ENCODE results near the gene KIAA1755.

KIAA1755 gene

DNA sequence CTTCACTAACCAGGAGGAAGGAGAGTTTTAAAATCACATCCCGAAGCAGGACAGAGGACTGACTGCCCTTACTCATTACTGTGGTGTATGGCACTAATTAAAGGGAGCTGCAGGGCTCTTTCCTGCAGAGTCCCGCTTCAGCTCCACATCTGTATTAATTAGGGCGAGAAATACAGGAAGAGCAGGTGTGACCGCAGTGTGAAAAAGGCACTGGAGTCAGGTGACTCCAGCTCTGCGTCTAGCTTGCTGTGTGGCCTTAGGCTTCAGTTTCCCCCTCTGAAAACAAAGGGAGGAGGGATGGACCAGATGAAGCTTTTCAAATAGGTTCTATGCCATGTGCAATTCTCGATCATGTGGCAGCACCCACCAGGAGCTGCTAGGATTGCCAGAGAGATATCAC, 34.0 kb downstream of the KIAA1755 start:
- peaks cover 2% of the 10 kb centered on the region for H3K4me1 Mint-ChIP-seq (ENCODE audit: low read depth)
- peaks cover 7% of the 10 kb centered on the region for H3K27me3 Mint-ChIP-seq (ENCODE audit: low read depth)
- no peaks in the 10 kb centered on the region for H3K36me3 Mint-ChIP-seq (ENCODE audit: low read depth)
- no peak overlapping the region for H3K27ac Mint-ChIP-seq
- H3K4me3 Mint-ChIP-seq = no peak overlapping the region
- H3K9me3 Mint-ChIP-seq = no peaks in the 10 kb centered on the region

DNA sequence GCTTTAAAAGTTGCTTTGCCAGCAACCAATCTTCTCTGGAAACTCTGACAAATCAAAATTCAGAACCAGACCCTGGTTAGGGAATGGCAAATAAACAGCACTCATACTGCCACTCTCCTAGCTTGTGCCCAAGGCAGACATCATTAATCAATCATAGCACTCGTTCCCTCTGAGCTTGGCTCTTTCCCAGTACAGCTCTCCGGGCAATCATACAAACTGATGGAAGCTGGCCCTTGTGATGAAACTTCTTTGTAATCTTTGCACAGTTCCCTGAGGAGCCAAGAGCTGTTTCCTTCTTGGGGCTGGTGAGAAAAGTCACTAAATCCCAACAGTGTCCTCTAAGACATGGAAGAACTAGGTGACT, 34.7 kb downstream of the KIAA1755 start:
- peaks cover 3% of the 10 kb centered on the region for H3K27me3 Mint-ChIP-seq (ENCODE audit: low read depth)
- H3K27ac Mint-ChIP-seq = no peak overlapping the region
- no peaks in the 10 kb centered on the region for H3K36me3 Mint-ChIP-seq (ENCODE audit: low read depth)
- no peak overlapping the region for H3K4me3 Mint-ChIP-seq
- no peaks in the 10 kb centered on the region for H3K4me1 Mint-ChIP-seq (ENCODE audit: low read depth)
- no peaks in the 10 kb centered on the region for H3K9me3 Mint-ChIP-seq

DNA sequence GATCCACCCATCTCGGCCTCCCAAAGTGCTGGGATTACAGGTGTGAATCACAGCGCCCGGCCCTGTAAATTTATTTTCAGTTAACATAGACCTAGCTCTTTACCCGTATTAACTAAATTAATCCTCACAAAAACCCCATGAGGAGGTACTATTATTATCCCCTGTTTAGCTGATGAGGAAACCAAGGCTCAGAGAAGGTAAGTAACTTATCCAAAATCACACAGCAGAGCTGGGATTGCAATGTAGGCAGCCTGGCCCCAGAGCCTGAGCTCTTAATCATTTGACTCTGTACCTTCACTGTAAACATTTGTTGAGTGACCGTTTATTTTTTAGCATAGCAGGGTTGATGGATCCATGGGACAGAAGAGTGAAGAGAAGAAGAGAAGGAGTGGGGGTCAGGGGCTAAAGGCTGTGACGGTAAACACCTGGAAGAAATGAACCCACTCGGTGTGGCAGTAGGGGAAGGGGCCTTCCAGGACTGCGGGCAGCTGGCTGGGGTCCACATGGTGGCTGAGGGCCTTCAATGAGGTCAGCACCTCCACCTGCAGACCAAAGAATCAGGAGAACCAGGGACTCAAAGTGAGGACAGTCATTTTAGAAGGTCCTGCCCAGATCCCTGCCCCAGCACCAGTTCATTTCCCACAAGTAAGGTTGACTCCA, 35.2 kb downstream of the KIAA1755 start:
- H3K4me1 Mint-ChIP-seq (ENCODE audit: low read depth) = no peaks in the 10 kb centered on the region
- H3K4me3 Mint-ChIP-seq = no peak overlapping the region
- H3K27me3 Mint-ChIP-seq (ENCODE audit: low read depth) = peaks cover 3% of the 10 kb centered on the region
- no peak overlapping the region for H3K27ac Mint-ChIP-seq
- H3K9me3 Mint-ChIP-seq = no peaks in the 10 kb centered on the region
- no peaks in the 10 kb centered on the region for H3K36me3 Mint-ChIP-seq (ENCODE audit: low read depth)

DNA sequence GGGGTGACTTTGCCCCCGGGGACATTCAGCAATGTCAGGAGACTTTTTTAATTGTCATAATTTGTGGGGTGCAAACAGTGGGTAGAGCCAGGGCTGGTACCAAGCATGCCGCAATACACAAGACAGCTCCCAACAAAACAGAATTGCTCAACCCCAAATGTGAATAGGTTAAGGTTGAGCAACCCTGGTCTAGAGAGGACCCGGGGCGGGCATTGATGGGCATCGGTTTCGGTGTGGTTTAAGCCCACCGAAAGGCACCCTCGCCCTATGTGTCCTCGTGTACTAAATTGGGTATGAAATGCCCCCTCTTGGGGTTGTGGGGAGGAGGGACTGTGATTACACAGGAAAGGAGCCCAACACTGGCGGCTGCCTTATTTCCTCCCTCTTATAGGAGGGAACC, 36.0 kb downstream of the KIAA1755 start:
- H3K4me3 Mint-ChIP-seq = no peak overlapping the region
- H3K36me3 Mint-ChIP-seq (ENCODE audit: low read depth) = no peaks in the 10 kb centered on the region
- no peak overlapping the region for H3K27ac Mint-ChIP-seq
- no peaks in the 10 kb centered on the region for H3K4me1 Mint-ChIP-seq (ENCODE audit: low read depth)
- H3K27me3 Mint-ChIP-seq (ENCODE audit: low read depth) = peaks cover 3% of the 10 kb centered on the region
- no peaks in the 10 kb centered on the region for H3K9me3 Mint-ChIP-seq

DNA sequence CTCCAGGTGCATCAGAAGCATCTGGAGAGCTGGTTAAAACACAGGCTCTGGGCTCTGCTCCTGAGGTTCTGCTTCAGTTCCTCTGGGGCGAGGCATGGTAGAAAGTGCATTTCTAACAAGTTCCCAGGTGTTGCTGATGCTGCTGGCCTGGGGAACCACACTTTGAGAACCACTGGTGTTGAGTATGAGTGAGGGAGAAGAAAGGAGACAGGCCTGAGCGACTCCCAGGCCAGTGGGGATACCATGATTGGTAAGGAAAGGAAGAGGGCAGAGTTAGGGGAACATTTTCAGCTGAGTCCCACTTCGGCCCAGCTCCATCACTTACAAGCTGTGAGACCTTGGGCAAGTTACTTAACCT, 36.8 kb downstream of the KIAA1755 start:
- Mint-ChIP-seq H3K36me3 (ENCODE audit: low read depth) (no peaks in the 10 kb centered on the region), H3K9me3 (no peaks in the 10 kb centered on the region), H3K4me3 (no peak overlapping the region), H3K4me1 (ENCODE audit: low read depth) (no peaks in the 10 kb centered on the region), H3K27me3 (ENCODE audit: low read depth) (peaks cover 3% of the 10 kb centered on the region), H3K27ac (no peak overlapping the region)

DNA sequence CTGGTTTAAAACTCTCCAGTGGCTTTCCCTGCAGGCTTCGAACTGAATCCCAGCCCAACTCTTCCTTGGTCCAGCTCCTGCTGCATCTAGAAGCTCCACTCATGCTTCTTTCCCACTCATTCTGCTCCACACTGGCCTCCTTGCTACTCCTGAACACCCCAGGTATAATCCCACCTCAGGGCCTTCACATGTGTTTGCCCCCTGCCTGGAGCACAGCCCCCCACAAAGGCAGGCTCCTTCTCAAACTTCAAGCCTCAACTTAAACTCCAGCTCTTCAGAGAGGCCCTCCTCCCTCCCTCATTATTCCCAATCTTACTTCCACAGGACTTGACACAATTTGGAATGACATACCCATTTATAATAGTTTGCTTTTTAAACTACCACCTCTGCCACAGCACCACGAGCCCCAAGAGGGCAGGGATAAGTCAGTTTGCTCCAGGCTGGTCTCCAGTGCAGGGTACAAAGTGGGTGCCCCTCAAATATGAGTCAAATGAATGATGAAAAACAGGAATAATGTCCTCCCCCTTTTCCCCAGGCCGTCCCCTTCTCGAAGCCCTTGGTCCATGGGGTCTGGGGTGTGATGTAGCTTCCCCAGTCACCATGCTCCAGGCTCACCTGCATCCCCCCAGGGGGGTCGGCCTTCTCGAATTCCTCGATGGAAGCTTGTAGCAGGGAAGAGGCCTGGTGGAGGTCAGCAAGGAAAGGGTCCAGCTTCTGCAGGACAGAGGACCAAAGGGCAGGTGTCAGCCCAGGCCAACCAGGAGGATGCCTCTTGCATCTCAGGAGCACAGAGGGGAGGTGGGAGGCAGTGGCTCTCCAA, 37.4 kb downstream of the KIAA1755 start:
- no peaks in the 10 kb centered on the region for H3K9me3 Mint-ChIP-seq
- H3K27ac Mint-ChIP-seq = no peak overlapping the region
- no peaks in the 10 kb centered on the region for H3K36me3 Mint-ChIP-seq (ENCODE audit: low read depth)
- no peak overlapping the region for H3K4me3 Mint-ChIP-seq
- no peaks in the 10 kb centered on the region for H3K4me1 Mint-ChIP-seq (ENCODE audit: low read depth)
- H3K27me3 Mint-ChIP-seq (ENCODE audit: low read depth) = peaks cover 3% of the 10 kb centered on the region

DNA sequence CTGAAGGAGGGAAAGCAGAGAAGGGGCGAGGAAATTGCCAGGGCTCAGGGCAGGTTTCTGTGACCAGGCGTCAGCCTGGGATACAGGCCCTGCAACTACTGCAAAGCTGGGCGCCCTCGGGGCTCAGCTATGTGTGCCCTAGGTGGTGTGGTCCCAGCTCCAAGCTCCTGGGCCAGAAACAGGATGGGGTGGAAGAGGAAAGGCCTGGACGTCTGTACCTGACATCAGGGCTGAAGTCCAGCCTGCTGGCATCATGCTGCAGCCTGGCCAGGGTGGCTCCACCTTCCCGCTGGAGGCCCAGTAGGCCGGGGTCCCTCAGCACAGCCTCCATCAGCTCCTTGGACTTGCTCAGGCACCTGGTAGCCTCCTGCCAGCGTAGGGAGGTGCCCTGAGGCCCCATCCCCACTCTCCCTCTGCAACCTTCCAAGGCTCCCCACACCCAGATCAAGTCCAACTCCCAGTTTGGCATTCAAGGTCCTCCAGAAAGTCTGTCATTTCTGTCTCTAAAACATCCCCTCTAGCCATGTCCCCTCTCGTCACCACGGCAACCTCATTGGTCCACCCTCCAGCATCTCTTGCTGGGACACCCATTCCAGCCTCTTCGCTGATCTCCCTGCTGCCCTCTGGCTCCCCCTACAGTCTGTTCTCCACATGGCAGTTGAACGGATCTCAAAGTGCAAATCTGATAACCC, 38.2 kb downstream of the KIAA1755 start:
- Mint-ChIP-seq H3K36me3 (ENCODE audit: low read depth) (no peaks in the 10 kb centered on the region), H3K27ac (no peak overlapping the region), H3K9me3 (no peaks in the 10 kb centered on the region), H3K4me3 (no peak overlapping the region), H3K4me1 (ENCODE audit: low read depth) (no peaks in the 10 kb centered on the region), H3K27me3 (ENCODE audit: low read depth) (peaks cover 3% of the 10 kb centered on the region)

DNA sequence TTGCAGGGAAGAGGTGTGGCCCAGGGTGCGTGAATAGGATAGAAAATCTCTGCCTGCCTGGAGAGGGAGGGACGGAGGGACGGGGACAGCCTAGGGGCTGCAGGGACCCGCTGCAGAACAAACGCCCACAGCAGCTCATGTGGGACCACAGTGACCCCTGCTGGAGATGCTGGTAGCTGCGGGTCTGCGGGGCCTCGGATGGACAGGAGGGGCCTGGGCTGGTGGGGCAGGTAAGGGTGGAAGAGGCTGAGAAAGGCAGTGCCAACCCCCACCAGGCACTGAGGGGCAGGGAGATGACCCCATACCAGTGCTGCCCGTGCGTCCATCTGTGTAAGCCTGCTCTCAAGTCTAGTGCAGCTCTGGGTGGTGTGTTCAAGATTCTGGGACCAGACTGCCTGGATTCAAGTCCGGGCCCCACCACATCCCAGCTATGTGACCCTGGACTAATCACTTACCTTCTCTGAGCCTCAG, 39.4 kb downstream of the KIAA1755 start:
- H3K9me3 Mint-ChIP-seq = no peaks in the 10 kb centered on the region
- H3K4me1 Mint-ChIP-seq (ENCODE audit: low read depth) = no peaks in the 10 kb centered on the region
- H3K4me3 Mint-ChIP-seq = no peak overlapping the region
- H3K27me3 Mint-ChIP-seq (ENCODE audit: low read depth) = peaks cover 3% of the 10 kb centered on the region
- H3K27ac Mint-ChIP-seq = no peak overlapping the region
- H3K36me3 Mint-ChIP-seq (ENCODE audit: low read depth) = no peaks in the 10 kb centered on the region

DNA sequence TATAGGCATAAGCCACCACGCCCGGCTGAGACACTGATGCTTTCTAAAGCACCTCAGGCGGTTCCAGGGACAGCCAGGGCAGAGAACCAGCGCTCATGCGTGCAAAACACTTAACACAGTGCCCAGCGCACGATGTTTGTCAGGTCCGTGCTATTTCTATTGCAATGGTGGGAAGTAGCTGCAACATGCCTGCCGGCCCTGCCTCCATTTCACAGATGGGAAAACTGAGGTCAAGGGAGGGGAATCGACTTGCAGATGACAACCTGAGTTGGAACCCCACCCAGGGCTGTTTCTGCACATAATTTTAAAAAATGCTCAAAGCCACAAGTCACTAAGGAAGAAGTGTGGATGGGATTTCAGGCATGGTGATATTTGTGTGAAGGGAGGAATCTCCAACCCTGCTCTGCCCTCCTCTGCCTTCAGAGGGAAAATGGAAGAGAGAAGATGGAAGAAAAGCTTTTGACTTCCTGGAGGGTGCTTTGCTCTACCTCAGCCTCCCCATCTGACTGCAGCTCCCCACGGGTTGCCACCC, 39.9 kb downstream of the KIAA1755 start:
- Mint-ChIP-seq H3K27ac (no peak overlapping the region), H3K4me3 (no peak overlapping the region), H3K4me1 (ENCODE audit: low read depth) (no peaks in the 10 kb centered on the region), H3K27me3 (ENCODE audit: low read depth) (peaks cover 3% of the 10 kb centered on the region), H3K36me3 (ENCODE audit: low read depth) (no peaks in the 10 kb centered on the region), H3K9me3 (no peaks in the 10 kb centered on the region)

DNA sequence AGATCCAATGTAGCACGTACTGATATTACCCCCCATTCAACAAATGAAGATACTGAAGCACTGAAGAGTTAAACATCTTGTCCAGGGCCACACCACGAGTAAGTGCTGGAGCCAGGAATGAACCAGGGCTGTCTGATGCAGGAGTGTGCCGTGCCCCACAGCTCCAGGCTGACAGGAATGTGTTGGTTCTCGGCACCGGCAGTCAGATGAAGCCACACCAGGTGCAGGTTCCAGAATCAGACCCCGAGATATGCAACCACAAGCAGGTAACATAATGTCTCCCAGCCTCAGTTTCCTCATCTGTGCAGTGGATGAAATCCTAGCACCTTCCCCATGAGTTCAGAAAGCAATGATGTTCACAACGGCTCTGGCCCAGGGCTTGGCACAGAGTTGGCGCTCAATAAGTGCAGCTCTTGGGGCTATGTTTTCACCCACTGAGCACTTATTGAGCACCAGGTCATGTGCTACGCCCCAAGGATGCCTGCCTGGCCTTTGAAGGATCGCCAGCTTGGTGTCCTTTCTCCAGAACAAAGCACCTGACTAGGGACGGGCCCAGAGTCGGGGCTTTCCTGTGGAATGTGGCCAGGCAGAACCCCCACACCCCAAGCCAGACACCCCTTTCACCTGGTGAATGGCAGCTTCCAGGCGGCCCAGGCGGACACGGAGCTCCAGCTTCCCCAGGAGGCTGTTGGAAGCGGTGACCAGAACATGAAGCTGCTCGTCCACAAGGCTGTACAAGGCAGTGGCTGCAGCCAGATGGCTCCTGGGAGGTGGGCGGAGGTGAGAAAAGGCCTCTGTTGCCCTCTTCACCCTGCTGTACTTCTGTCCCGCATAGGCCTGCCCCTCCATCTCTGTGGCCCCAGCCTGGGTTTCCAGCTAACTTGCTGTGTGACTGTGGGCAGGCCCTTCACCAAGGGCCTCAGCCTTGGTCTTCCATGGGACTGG, 41.3 kb downstream of the KIAA1755 start:
- H3K27ac Mint-ChIP-seq = no peak overlapping the region
- no peak overlapping the region for H3K4me3 Mint-ChIP-seq
- no peaks in the 10 kb centered on the region for H3K4me1 Mint-ChIP-seq (ENCODE audit: low read depth)
- no peaks in the 10 kb centered on the region for H3K36me3 Mint-ChIP-seq (ENCODE audit: low read depth)
- peaks cover 3% of the 10 kb centered on the region for H3K27me3 Mint-ChIP-seq (ENCODE audit: low read depth)
- H3K9me3 Mint-ChIP-seq = no peaks in the 10 kb centered on the region

DNA sequence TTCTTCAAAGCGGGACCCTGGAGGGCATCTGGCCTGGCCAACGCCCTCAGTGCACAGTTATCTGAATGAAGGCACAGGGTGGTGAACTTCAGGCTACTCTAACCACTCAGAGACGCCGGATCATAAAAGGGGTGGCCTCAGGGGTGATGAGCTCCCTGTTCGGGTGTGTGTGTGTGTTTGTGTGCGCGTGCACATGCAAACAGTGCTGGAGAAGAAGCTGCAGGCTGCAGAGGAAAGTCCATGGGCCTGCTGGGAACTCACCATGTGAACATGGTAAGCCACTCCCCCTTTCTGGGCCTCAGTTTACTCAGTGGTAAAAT, 42.0 kb downstream of the KIAA1755 start:
- no peak overlapping the region for H3K27ac Mint-ChIP-seq
- H3K4me1 Mint-ChIP-seq (ENCODE audit: low read depth) = no peaks in the 10 kb centered on the region
- no peaks in the 10 kb centered on the region for H3K36me3 Mint-ChIP-seq (ENCODE audit: low read depth)
- no peaks in the 10 kb centered on the region for H3K27me3 Mint-ChIP-seq (ENCODE audit: low read depth)
- H3K4me3 Mint-ChIP-seq = no peak overlapping the region
- H3K9me3 Mint-ChIP-seq = no peaks in the 10 kb centered on the region

DNA sequence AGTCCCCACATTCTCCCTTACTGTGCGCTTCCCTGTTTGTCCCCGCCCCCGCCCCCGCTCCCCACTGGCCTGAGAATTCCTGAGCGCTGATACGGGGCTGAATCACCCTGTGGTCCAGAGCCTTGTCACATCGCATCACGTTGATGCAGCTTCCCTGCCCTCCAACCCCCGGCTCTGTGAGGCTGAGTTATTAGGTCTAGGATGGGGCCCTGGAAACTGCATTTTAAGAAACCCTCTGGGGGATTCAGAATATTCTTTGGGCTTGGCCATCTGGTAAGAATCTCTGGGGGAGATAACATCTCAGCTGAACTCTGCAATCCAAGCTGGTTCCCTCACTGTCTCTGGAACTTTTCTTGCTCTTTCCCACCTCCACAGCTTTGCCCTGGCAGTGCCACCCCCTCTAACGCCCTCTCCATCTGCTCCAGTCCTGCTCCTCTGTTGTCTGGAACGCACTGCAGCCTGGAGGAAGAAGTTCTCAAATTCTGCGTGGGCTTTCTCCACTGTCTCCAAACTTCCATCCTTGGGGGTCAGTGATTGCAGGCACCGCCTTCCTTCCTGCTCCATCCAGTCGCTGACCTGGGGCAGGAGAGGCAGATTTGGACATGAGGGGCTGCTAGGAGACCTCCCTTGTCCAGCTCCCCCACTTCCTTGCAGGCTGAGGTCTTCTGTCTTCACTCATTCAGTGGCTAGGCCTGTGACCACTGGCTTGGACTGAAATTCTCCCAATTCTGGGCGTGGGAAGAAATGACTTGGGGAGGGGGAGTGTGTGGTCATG, 42.6 kb downstream of the KIAA1755 start:
- H3K9me3 Mint-ChIP-seq = no peaks in the 10 kb centered on the region
- H3K36me3 Mint-ChIP-seq (ENCODE audit: low read depth) = no peaks in the 10 kb centered on the region
- H3K4me3 Mint-ChIP-seq = no peak overlapping the region
- H3K4me1 Mint-ChIP-seq (ENCODE audit: low read depth) = no peaks in the 10 kb centered on the region
- no peak overlapping the region for H3K27ac Mint-ChIP-seq
- H3K27me3 Mint-ChIP-seq (ENCODE audit: low read depth) = no peaks in the 10 kb centered on the region

DNA sequence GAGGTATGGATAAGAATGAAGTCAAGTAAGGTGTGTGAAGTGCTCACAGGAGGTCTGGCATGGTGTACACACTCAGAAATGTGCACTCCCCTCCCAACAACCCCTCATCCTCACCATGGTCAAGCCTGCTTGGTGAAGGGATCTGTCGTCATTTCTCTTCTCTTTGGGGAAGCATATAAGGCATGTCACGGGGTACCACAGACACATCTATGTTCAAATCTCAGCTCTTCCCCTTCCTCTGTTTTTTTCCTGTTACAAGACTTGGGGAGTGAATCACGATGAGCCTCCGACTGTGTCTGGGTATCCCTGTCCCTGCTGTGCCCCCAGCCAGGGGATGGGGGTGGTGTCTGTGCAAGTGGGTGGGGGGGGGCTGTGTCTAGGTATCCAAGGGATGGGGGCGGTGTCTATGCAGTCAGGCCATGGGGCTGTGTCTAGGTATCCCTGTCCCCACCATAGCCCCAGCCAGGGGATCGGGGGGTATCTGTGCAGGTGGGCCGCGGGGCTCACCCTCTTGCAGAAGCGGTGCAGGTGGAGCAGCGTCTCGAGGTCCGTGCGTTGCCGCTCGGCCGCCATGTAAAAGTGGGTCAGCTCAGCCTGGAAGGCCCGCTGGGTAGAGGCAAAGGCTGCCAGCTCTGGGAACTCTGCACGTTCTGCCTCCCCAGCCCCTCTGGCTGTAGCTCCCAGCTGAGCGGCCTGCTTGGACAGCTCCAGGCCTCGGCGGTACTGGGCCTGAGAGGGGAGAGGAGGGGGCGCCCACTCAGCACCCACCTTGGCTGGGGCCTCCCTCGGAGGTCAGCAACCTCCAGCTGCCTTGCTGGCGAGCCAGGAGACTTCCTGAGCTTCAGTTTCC, 43.6 kb downstream of the KIAA1755 start:
- Mint-ChIP-seq H3K27me3 (ENCODE audit: low read depth) (no peaks in the 10 kb centered on the region), H3K36me3 (ENCODE audit: low read depth) (no peaks in the 10 kb centered on the region), H3K4me3 (no peak overlapping the region), H3K4me1 (ENCODE audit: low read depth) (no peaks in the 10 kb centered on the region), H3K27ac (no peak overlapping the region), H3K9me3 (no peaks in the 10 kb centered on the region)

Data from T-helper 1 cell treated with Interleukin-12 subunit alpha and Interleukin-12 subunit beta and Interleukin-4 antibody, amounts not matched to agents 30 μg/mL and 1 μg/mL, for 36 hours (primary cell).